Measurements from ENCODE around the gene TEC.

The TEC gene

GRCh38 chr4:48215977-48216376 lies 53.7 kb downstream of the TEC start:
- Histone ChIP-seq H3K4me3 (no peak overlapping the region), H3K9ac (no peak overlapping the region), H3K4me1 (peaks cover 48% of the 10 kb centered on the region), H3K9me3 (peaks cover 40% of the 10 kb centered on the region), H3K27ac (no peak overlapping the region), H4K20me1 (no peaks in the 10 kb centered on the region), H3K27me3 (no peaks in the 10 kb centered on the region), H3K36me3 (peaks cover 60% of the 10 kb centered on the region), H3K4me2 (no peak overlapping the region)
- no peak for TF ChIP-seq Cebpa-rat (IDR thresholded peaks at IDR 0.05)

DNA sequence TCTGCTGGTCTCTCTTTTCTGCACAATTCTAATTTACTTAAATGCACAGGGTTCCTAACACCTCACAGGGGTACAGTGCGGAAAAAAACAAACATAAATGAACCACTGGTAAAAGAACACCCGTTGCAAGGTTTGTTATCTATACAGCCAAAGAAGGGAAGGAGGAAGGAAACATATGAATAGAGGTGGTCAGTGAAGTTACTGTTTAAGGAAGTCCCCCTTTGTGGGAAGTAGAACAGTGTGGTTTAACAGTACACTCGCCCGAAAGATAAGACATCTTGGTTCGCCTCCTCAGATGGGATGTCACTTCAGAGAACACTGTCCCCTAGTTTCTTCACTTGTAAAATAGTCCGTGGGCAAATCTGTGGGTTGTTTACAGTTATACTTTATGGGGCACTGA lies 57.5 kb downstream of the TEC start:
- Histone ChIP-seq H4K20me1 (no peaks in the 10 kb centered on the region), H3K27ac (peak overlapping the region; percentile 88), H3K4me2 (peak overlapping the region; percentile 90), H3K9me3 (0 out of 2 replicates have a peak, but pooled peaks cover 11% of the 10 kb centered on the region), H3K36me3 (peaks cover 28% of the 10 kb centered on the region), H3K4me1 (peaks cover 86% of the 10 kb centered on the region), H3K9ac (peak overlapping the region; percentile 78), H3K4me3 (peak overlapping the region; percentile 57), H3K27me3 (no peaks in the 10 kb centered on the region)
- no peak for TF ChIP-seq Cebpa-rat (IDR thresholded peaks at IDR 0.05)

DNA sequence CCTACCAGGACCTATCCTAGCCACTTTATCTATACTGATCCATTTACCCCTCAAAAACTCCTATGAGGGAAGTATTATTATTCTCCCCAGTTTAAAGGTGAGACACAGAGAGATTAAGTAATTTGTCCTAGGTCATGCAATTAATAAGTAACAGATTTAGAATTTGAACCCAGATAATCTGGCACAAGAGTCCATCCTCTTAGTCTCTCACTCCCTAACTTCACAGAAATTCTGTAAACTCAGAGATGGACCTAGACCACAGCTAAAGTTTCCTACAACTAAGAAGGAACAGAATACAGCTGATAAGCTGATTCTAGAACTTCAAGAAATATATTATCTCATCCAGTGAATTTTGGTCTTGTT lies 58.7 kb downstream of the TEC start:
- Histone ChIP-seq H4K20me1 (no peaks in the 10 kb centered on the region), H3K27ac (peak overlapping the region; percentile 88), H3K9me3 (0 out of 2 replicates have a peak, but pooled peaks cover 10% of the 10 kb centered on the region), H3K4me1 (peaks cover 97% of the 10 kb centered on the region), H3K4me3 (peak overlapping the region; percentile 57; the same call in 1 of the 2 replicates), H3K4me2 (peak overlapping the region; percentile 90), H3K36me3 (peaks cover 29% of the 10 kb centered on the region; the same call in 1 of the 2 replicates), H3K9ac (peak overlapping the region; percentile 78), H3K27me3 (no peaks in the 10 kb centered on the region)
- no peak for TF ChIP-seq Cebpa-rat (IDR thresholded peaks at IDR 0.05)

DNA sequence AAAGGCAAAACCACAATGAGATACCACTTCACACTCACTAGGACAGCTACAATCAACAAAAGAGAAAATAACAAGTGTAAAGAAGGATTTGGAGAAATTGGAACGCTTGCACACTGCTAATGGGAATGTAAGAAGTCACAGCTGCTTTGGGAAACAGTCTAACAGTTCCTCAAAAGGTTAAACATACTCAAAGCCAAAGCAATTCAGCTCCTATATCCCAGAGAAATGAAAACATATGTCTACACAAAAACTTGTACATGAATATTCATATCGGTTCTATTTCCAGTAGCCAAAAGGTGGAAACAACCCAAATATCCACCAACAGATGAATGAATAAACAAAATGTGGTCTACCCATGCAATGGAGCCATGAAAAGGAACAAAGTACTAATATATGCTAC lies 64.0 kb downstream of the TEC start:
- peaks cover 12% of the 10 kb centered on the region; the same call in 1 of the 2 replicates for H3K36me3 ChIP-seq
- H3K4me3 ChIP-seq = no peak overlapping the region
- H4K20me1 ChIP-seq = no peaks in the 10 kb centered on the region
- H3K27ac ChIP-seq = peak overlapping the region; percentile 89
- H3K4me2 ChIP-seq = peak overlapping the region; percentile 94
- H3K9me3 ChIP-seq = no peaks in the 10 kb centered on the region
- TF ChIP-seq Cebpa-rat (IDR thresholded peaks at IDR 0.05) = no peak
- no peaks in the 10 kb centered on the region for H3K27me3 ChIP-seq
- H3K4me1 ChIP-seq = peaks cover 100% of the 10 kb centered on the region
- H3K9ac ChIP-seq = no peak overlapping the region

DNA sequence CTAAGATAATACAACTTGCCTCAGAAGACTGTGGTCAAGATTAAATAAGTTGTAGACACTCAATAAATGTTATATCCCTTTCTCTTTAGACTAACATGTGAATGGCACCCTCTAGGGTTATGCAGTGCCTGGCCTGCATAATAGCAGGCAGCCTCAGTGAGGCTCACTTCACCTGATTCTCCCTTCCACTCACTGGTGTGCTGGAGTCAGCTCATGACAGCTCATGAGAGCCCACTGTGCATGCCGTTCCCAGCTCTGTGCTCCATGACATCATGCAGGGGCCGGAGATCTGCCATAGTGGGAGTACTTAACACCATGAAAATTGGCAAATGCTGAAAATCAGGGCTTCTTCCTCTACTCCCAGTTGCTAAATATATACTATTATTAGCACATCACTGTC lies 64.5 kb downstream of the TEC start:
- Histone ChIP-seq H4K20me1 (no peaks in the 10 kb centered on the region), H3K27ac (peak overlapping the region; percentile 89), H3K36me3 (peaks cover 12% of the 10 kb centered on the region; the same call in 1 of the 2 replicates), H3K4me2 (peak overlapping the region; percentile 94), H3K9me3 (no peaks in the 10 kb centered on the region), H3K27me3 (no peaks in the 10 kb centered on the region), H3K9ac (peak overlapping the region; percentile 65; the same call in 1 of the 2 replicates), H3K4me1 (peaks cover 100% of the 10 kb centered on the region), H3K4me3 (no peak overlapping the region)
- no peak for TF ChIP-seq Cebpa-rat (IDR thresholded peaks at IDR 0.05)

GRCh38 chr4:48203819-48204218 lies 65.8 kb downstream of the TEC start:
- Histone ChIP-seq H3K4me2 (peak overlapping the region; percentile 94), H3K27ac (peak overlapping the region; percentile 89), H4K20me1 (no peaks in the 10 kb centered on the region), H3K4me1 (peaks cover 100% of the 10 kb centered on the region), H3K9me3 (no peaks in the 10 kb centered on the region), H3K4me3 (no peak overlapping the region), H3K27me3 (no peaks in the 10 kb centered on the region), H3K9ac (peak overlapping the region; percentile 65), H3K36me3 (peaks cover 12% of the 10 kb centered on the region; the same call in 1 of the 2 replicates)
- TF ChIP-seq Cebpa-rat (IDR thresholded peaks at IDR 0.05) = no peak

DNA sequence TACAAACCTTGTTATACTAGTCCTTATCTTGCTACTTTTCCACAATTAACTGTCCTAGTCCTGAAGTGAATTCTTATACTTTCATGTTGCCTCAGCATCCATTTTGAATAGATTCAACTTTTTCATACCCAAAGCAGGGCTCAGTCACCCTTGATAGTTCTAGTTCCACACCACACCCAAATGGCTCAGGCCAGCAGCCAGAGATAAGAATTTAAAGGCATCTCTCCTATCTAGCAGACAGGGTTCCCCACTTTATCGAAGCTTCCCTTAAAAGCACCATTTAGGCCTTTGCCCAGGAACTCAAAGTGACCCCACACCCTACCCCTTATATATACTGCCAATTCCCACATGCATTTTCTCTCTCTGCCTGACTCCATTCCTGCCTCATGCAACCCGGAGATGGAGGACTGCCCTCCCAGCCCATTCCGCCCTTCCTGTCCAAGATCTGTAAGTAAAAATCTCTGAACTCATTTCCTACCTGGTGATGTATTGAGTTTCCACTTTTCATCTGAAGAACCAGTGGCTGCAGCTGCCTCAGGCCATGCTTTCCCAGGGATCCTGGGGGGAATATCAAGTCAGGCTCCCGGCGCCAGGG lies 71.9 kb downstream of the TEC start:
- Histone ChIP-seq H3K27ac (peak overlapping the region; percentile 89), H3K4me3 (peak overlapping the region; percentile 73), H4K20me1 (peaks cover 8% of the 10 kb centered on the region; the same call in 1 of the 2 replicates), H3K36me3 (no peaks in the 10 kb centered on the region), H3K9me3 (no peaks in the 10 kb centered on the region), H3K4me1 (peaks cover 78% of the 10 kb centered on the region), H3K4me2 (peak overlapping the region; percentile 94), H3K27me3 (no peaks in the 10 kb centered on the region), H3K9ac (peak overlapping the region; percentile 89)
- TF ChIP-seq Cebpa-rat (IDR thresholded peaks at IDR 0.05) = no peak

DNA sequence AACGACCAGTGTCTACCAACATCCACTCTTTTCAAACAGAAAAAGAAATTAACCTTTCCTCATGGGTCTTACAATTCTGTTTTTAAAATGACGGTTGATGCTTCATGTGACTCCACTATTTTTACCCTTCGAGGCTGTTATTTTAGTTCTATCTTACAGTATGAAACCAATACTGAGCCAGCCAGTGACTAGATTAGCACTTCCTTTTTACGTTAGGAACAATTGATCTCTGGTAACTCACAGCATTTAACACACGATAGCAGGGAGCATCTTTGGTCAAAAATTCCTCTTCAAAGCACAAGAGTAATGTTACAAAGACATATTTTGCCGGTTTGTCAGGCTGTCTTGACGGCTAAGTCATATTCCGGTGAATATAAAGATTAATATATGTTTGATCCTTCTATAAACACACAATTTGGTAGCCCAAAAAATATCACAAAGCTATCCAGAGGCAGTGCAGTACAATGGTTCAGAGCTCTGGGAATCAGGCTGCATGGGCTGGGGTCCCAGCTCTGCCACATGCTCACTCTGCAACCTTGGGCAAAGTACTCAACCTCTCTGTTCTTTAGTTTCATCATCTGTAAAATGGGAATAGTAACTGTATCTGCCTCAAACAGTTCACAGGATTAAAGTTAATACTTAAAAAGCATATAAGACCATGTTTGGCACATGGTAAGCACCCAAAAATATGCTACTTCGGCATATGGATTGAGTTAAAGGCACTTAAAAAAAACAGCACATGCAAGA lies 72.7 kb downstream of the TEC start:
- TF ChIP-seq Cebpa-rat (IDR thresholded peaks at IDR 0.05) = no peak
- peak overlapping the region; percentile 89 for H3K27ac ChIP-seq
- H3K4me2 ChIP-seq = peak overlapping the region; percentile 94
- H3K36me3 ChIP-seq = peaks cover 3% of the 10 kb centered on the region; the same call in 1 of the 2 replicates
- H3K4me1 ChIP-seq = peaks cover 78% of the 10 kb centered on the region
- peaks cover 16% of the 10 kb centered on the region; the same call in 1 of the 2 replicates for H4K20me1 ChIP-seq
- peak overlapping the region; percentile 89 for H3K9ac ChIP-seq
- no peaks in the 10 kb centered on the region for H3K27me3 ChIP-seq
- H3K4me3 ChIP-seq = peak overlapping the region; percentile 73
- H3K9me3 ChIP-seq = no peaks in the 10 kb centered on the region

- H3K4me3 ChIP-seq = peak overlapping the region; percentile 73
- H3K27me3 ChIP-seq = no peaks in the 10 kb centered on the region
- TF ChIP-seq Cebpa-rat (IDR thresholded peaks at IDR 0.05) = no peak
- H3K9ac ChIP-seq = peak overlapping the region; percentile 89
- peaks cover 10% of the 10 kb centered on the region; the same call in 1 of the 2 replicates for H3K36me3 ChIP-seq
- H4K20me1 ChIP-seq = peaks cover 27% of the 10 kb centered on the region
- H3K4me2 ChIP-seq = peak overlapping the region; percentile 94
- peaks cover 77% of the 10 kb centered on the region for H3K4me1 ChIP-seq
- peak overlapping the region; percentile 89 for H3K27ac ChIP-seq
- H3K9me3 ChIP-seq = no peaks in the 10 kb centered on the region
Observed at GRCh38 chr4:48195853-48196252, 73.8 kb downstream of the TEC start.

- no peak for TF ChIP-seq Cebpa-rat (IDR thresholded peaks at IDR 0.05)
- H3K27ac ChIP-seq = peak overlapping the region; percentile 89
- H3K9me3 ChIP-seq = peaks cover 2% of the 10 kb centered on the region; the same call in 1 of the 2 replicates
- peaks cover 14% of the 10 kb centered on the region; the same call in 1 of the 2 replicates for H3K36me3 ChIP-seq
- H3K27me3 ChIP-seq = no peaks in the 10 kb centered on the region
- H3K9ac ChIP-seq = peak overlapping the region; percentile 89
- H3K4me2 ChIP-seq = peak overlapping the region; percentile 94
- peaks cover 77% of the 10 kb centered on the region for H3K4me1 ChIP-seq
- H4K20me1 ChIP-seq = peaks cover 32% of the 10 kb centered on the region
- H3K4me3 ChIP-seq = peak overlapping the region; percentile 73
Observed at GRCh38 chr4:48195374-48195773, 74.3 kb downstream of the TEC start.

All from BLaER1 (cell line).